Esophagus squamous epithelium (tissue), 5 donors: ENCODE data around the gene TSR3. TPM values are rescaled to one million over a fixed set of nuclear protein-coding genes. Genes with fewer than 3 reads are reported as not detected.

Source experiments
- DNase-seq: peaks from one replicate; lab custom pipeline; 2025; lab: John Stamatoyannopoulos, UW
- H3K27ac ChIP-seq, 4 donors: fragments of 200-600 bp; sonication (generic); one replicate each; pipeline ENCODE4 v1.5.1; 2016 to 2019; ENCODE audit warnings: mild to moderate bottlenecking in 1 of 4
- H3K27me3 ChIP-seq, 4 donors: fragments of 200-600 bp; sonication (generic); 1 replicate in 3 of 4; 2 replicates in 1 of 4; pipeline versions ENCODE4 v1.5.1 to v1.6.0; 2017 to 2021; ENCODE audit warnings: antibody characterized with exemption in 1 of 4
- H3K36me3 ChIP-seq, 3 donors: fragments of 200-600 bp; sonication (generic); one replicate each; pipeline ENCODE4 v1.5.1; 2016 to 2019
- H3K4me1 ChIP-seq, 3 donors: fragments of 200-600 bp; sonication (generic); one replicate each; pipeline ENCODE4 v1.5.1; 2017 to 2019
- H3K4me3 ChIP-seq, 4 donors: fragments of 200-600 bp; sonication (generic); 1 replicate in 3 of 4; 2 replicates in 1 of 4; pipeline ENCODE4 v1.5.1; 2016 to 2019; ENCODE audit warnings: mild to moderate bottlenecking in 2 of 4, moderate library complexity in 1 of 4
- H3K9me3 ChIP-seq, 3 donors: fragments of 200-600 bp; sonication (generic); one replicate each; pipeline ENCODE4 v1.5.1; 2016 to 2019
- POLR2A ChIP-seq, 4 donors: fragments of 450-650 bp; IDR thresholded peaks; one replicate each; pipeline ENCODE4 v1.6.1; 2017; ENCODE audit warnings: antibody characterized with exemption in 4 of 4, mild to moderate bottlenecking in 4 of 4, moderate library complexity in 3 of 4
- WGBS, 2 donors: methylation state at CpG; one replicate each; pipeline ENCODE4 v1.1.5; 2018; 5-methylcytosine and 5-hydroxymethylcytosine counted together
- intact Hi-C: fragments of 100-400 bp; cut with DNase I; formaldehyde crosslinking; loops from one replicate; pipeline ENCODE4 v1.15.0; 2022
- total RNA-seq, 4 donors: library from RNA; depleted of rRNA; stranded (reverse); fragments of >200 nt; gene quantifications; one replicate each; pipeline ENCODE4 v1.1.0, GENCODE V29; 2016
- TF ChIP-seq, protein P1 (sequence below), 6 experiments: fragments of 450-650 bp in 4 of 6; fragments of 200-600 bp in 2 of 6; sonication (generic) in 2 of 6; IDR thresholded peaks; one replicate each; pipeline ENCODE4 v1.5.1; 2016 to 2019; ENCODE audit warnings: antibody characterized with exemption in 6 of 6, mild to moderate bottlenecking in 4 of 6, moderate library complexity in 4 of 6
- donor health status: DM: yes; HTN: yes; CAD: no.

Gene TSR3
- 10 to 100 TPM; 57.6 to 87.4 (median 70.5) TPM for total RNA-seq

- Histone ChIP-seq H3K9me3 (no peaks in the 10 kb centered on the region), H3K4me1 (peaks cover 22 to 85% (median 27%) of the 10 kb centered on the region in 3 donors), H3K27me3 (no peaks in the 10 kb centered on the region), H3K4me3 (peak within 1 kb of the TSS; percentile 87 to 99 (median 92)), H3K36me3 (peaks cover 4 to 30% (median 9%) of the 10 kb centered on the region in 3 donors), H3K27ac (peak within 1 kb of the TSS; percentile 73 to 83 (median 76))
- peak; percentile 21 for DNase-seq
- intact Hi-C loops = no loop called here
- 0% methylated on average over 3 of the region's 98 CpGs; no CpG with 5 or more reads in 1 of the 2 donors for WGBS, 2 donors
- peak in 3 of 4 donors; percentile 63 to 83 (median 69) for TF ChIP-seq POLR2A (IDR thresholded peaks at IDR 0.05)
- TF ChIP-seq, protein P1, sequence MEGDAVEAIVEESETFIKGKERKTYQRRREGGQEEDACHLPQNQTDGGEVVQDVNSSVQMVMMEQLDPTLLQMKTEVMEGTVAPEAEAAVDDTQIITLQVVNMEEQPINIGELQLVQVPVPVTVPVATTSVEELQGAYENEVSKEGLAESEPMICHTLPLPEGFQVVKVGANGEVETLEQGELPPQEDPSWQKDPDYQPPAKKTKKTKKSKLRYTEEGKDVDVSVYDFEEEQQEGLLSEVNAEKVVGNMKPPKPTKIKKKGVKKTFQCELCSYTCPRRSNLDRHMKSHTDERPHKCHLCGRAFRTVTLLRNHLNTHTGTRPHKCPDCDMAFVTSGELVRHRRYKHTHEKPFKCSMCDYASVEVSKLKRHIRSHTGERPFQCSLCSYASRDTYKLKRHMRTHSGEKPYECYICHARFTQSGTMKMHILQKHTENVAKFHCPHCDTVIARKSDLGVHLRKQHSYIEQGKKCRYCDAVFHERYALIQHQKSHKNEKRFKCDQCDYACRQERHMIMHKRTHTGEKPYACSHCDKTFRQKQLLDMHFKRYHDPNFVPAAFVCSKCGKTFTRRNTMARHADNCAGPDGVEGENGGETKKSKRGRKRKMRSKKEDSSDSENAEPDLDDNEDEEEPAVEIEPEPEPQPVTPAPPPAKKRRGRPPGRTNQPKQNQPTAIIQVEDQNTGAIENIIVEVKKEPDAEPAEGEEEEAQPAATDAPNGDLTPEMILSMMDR (IDR thresholded peaks at IDR 0.05) = peak in 2 of 6 experiments; percentile 33 to 45
These were observed at the start of gene TSR3, which contains the start of gene GNPTG for GRCh38 chr16:1351582-1352362. Gene TSR3, minus strand, starts transcription at chr16:1351878. Its CDS starts 74 bp downstream, at chr16:1351804. Gene GNPTG, plus strand, starts transcription at chr16:1351931. Its CDS starts 35 bp downstream, at chr16:1351966.

- H3K4me3 ChIP-seq = no peak overlapping the region
- no peaks in the 10 kb centered on the region for H3K27me3 ChIP-seq
- H3K9me3 ChIP-seq = no peaks in the 10 kb centered on the region
- H3K27ac ChIP-seq = no peak overlapping the region
- intact Hi-C loops = no loop called here
- DNase-seq = no peak
- H3K4me1 ChIP-seq = no peaks in the 10 kb centered on the region
- no peak for TF ChIP-seq POLR2A (IDR thresholded peaks at IDR 0.05)
- TF ChIP-seq, protein P1 (IDR thresholded peaks at IDR 0.05) = no peak
- H3K36me3 ChIP-seq = peaks cover 12 to 91% (median 37%) of the 10 kb centered on the region in 3 donors
- WGBS, 2 donors = 95 to 100% methylated on average over 3 to 8 of the region's 29 CpGs
These were observed 49.5 kb upstream of the TSR3 start for GRCh38 chr16:1401061-1401757.

DNA sequence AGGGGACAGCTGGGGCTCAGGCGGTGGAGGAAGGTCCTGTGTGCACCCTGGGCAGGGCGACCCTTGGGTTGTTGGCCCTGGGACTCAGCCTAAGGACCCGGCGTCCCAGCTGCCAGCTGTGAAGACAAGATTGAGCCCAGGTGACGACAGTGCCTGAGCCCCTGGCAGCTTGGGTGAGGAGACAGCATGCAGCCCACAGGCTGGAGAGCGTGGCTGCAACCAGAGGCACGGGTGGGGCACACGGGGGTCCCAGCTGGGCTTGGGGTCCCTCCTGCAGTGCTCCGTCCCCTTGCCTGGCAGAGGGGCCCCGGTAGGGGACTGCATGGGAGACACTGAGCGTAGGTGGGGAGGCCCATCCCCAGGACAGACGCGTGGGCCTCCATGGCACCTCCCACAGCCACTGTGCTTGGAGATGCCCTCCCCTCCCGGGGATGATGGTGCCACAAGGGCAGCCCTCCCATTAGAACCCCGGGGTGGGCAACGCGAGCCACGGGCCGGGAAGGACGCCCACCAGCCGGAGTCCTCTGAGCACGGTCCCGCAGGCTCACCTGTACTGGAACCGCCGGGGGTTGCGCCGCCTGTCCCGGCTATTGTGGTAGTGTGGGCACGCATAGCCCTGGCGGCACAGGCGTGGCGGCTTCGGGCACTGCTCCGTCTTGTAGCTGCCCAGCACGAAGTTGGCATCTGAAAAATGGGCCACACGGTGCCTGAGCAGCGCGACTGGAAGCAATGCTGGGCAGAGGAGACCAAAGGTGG, 47.3 kb upstream of the TSR3 start:
- H3K9me3 ChIP-seq = no peaks in the 10 kb centered on the region
- peaks cover 12 to 97% (median 49%) of the 10 kb centered on the region in 3 donors for H3K36me3 ChIP-seq

DNA sequence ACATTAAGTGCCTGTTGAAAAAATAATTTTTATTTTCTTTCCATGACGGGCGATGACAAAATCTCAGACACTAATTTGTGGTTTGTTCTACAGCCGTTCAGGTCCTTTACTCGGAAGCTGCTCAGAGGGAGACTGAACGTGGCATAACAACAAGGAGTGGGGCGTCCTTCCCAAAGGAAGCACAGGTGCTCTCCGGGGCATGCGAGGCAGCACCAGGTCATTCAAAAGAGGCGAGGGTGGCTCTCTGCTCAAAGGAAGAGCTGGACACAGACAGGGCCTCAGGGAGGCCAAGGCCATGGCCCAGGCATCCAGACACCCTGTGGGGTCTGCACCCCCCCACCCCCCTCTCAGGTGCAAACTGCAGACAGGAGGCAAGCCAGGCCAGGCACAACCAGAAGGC, 46.7 kb upstream of the TSR3 start:
- H3K9me3 ChIP-seq = no peaks in the 10 kb centered on the region
- no peak overlapping the region for H3K4me3 ChIP-seq
- H3K27me3 ChIP-seq = no peaks in the 10 kb centered on the region
- DNase-seq = no peak
- H3K36me3 ChIP-seq = peaks cover 12 to 97% (median 55%) of the 10 kb centered on the region in 3 donors
- no peaks in the 10 kb centered on the region for H3K4me1 ChIP-seq
- TF ChIP-seq, protein P1 (IDR thresholded peaks at IDR 0.05) = no peak
- no peak for TF ChIP-seq POLR2A (IDR thresholded peaks at IDR 0.05)
- WGBS, 2 donors = 87 to 93% methylated on average over 3 to 5 of the region's 9 CpGs
- intact Hi-C loops = no loop called here
- H3K27ac ChIP-seq = no peak overlapping the region

More for the DNA sequence above, 47.3 kb upstream of the TSR3 start:
- Histone ChIP-seq H3K27me3 (no peaks in the 10 kb centered on the region), H3K4me1 (no peaks in the 10 kb centered on the region), H3K27ac (no peak overlapping the region), H3K4me3 (no peak overlapping the region)
- no peak for DNase-seq
- 92 to 100% methylated on average over 3 to 4 of the region's 38 CpGs for WGBS, 2 donors
- TF ChIP-seq POLR2A (IDR thresholded peaks at IDR 0.05) = no peak
- TF ChIP-seq, protein P1 (IDR thresholded peaks at IDR 0.05) = no peak
- intact Hi-C loops = no loop called here
